Left hindlimb (tissue), 1 donor: ENCODE results near the gene IGF2BP1.
"Not testable (repeated sequence)": the region's sequence is repeated elsewhere in the genome, so short reads cannot be mapped to it uniquely, and the experiment has no call there.

ENCODE experiments used
- DNase-seq: peaks from one replicate; pipeline ENCODE4 v3.0.0-alpha.2; 2018

IGF2BP1 gene

DNA sequence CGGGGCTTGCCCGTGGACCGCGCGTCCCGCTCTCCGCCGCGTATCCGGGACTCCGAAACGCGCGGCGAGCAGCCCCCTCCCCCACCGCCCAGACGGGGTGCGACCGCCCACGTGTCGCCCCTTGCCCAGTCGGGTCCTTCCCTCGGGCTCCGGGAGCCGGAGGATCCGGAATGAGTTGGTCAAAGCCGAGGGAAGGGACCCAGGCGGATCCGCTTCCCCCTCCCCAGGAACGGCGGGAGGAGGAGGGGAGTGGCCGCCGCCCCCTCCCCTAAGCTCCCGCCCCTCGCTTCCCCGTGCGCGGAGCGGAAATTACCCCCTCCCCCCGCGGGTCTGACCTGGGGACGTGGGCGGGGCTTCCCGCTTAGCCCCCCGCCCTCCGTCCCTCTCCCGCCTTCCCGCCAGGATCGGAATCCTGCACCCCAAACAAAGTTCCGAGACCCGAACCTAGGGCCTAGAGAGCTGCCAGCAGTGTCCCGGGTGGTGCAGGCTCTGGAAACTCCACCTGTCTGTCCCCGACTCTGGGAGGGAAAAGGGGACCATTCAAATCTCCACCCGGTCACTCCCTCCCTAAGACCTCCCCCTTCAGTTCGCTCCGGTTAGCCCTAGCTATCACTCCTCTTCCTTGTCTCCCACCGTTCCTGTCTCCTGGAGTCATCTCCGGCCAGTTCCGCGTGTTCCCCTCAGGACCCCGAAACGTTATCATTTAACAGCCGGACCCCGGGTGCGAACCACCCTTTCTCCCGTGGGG, 1.0 kb upstream of the IGF2BP1 start:
- DNase-seq, result peak; percentile 68

DNA sequence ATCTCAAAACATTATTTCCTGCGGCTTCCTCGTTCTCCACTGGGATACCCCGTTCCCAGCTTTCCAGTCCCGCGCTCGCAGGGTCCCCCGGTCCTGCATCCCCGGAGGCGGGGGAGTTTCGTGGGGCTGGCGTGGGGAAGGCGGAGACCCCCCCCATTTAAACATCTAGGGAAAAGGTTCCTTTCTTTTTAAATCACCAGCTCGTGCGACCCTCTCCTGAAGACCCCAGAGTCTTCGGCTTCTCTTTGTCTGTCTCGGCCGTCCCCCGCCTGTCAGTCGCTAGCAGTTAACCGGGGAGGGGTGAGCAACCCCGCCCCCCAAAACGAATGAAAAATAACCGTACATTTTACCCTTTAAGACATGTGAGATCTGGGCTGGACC, 473 bp upstream of the IGF2BP1 start:
- peak; percentile 56 for DNase-seq

DNA sequence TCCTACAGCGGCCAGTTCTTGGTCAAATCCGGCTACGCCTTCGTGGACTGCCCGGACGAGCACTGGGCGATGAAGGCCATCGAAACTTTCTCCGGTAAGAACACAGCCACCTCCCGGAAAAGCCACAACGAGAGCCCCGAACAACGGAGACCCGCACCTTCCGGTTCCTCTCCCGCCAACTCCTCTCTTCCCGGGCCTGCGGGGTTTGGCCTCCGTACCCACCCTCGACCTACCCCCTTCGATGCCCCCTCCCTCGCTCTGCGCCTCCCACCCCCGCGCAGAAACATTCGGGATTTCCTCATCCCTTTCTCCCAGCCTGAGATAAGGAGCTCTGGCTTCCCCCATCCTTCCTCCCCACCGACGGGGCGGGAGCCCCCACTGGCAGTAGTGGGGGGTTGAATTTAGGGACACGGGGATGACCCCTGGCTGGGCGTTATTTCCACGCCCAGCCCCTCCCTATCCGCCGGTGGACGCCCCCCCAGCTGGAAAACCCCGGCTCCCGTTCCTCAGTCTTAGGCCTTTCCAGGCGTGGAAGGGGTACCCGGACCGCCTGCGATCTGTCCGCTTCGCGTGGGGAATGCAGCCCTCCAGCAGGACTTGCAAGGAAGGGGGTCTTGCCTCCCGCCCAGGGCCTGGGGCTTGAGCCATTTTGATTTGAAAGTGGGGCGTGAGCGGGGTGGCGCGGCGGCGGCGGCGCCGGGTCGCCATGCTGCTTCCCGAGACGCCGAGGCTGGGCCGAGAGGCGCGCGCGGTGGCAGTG, 822 bp downstream of the IGF2BP1 start:
- peak; percentile 64 for DNase-seq

DNA sequence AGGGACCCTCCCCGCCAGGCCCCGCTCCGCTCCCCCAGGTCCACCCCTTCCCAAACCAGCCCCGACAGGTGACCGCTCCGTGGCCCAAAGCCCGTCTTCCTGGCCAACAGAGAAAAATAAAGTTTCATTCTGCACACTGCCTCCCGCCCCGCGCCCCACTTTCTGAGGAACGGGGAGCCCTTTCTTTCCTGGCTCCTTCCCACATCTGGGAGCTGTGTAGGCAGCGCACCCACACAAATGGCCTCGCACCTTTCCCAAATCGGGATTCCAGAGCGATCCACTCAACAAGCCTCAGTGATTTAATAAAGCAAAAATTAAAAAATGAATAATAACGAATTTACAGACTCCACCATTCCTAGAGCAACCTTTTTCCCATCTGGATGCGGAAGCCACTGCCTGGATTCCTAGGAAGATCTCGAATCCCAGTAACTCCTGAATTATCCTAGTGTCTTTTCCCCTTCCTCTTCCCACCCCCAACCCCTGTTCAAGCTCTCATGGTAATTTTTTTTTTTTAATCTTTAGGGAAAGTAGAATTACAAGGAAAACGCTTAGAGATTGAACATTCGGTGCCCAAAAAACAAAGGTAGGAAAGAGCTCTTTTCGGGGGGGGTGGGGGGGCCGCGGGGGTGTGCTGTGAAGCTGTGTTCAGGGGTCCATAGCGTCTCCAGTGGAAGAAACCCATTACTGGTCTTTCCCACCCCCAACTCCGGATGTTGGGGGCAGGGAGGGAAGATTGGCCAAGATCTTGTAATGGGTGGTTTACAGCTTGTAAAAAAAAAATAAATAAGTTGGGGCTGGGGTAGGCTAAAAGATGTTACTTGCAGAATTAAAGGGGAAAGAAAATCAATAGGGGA, 1.6 kb downstream of the IGF2BP1 start:
- DNase-seq, result peak; percentile 36

DNA sequence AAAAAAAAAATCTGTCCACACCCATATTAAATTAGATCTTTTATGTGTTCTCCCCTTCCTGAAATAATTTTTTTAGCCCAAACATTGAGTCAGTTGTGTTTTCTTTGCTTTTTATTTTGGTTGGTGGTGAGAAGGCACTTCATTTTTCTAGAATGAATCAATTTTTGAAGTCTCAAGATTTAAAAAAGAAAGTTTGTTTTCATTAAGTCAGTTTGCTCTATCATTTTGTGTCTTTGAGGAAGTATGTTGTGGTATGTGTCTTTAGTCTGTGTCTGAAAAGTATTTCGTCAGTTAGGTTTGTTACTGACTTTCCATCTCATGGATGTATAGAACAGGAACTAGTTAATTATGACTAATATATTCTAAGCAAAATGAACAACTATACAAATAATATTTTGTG, 3.8 kb downstream of the IGF2BP1 start:
- DNase-seq, result no peak

DNA sequence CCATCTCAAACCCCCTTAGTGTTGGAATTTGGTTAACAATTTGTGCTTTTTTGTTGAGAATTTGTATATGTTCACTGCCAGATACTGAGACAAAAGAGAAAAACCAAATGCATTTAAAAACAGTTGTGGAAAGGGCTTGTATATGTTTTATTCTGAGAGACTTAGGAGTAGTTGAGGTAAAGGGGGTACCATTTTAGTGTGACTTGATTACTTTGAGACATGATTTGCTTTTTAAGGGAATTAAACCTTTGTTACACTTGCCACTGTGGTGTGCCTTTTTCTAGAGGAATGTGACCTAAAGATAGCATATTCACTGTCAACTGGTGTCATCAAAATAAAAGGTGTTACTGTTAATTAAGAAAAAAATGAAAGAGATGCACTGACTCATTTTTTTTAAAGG, 4.5 kb downstream of the IGF2BP1 start:
- no peak for DNase-seq

DNA sequence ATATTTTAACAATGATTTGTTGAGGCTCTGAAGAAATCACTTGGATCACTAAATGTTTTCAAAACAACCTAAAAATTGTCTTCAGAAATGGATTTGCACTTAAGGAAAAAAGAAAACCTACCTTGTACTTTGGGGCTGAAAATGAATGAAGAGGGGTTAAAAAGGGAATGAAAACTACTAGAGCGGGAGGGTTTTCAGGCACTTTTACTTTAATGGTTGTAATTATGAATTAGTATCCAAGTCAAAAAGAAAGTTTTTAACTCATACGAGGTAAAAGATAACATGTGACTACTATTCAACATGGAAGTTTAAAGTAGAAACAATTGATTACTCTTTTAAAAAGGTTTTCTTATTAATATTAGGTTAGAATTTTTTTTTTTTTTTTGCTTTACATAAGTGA, 5.1 kb downstream of the IGF2BP1 start:
- no peak for DNase-seq

DNA sequence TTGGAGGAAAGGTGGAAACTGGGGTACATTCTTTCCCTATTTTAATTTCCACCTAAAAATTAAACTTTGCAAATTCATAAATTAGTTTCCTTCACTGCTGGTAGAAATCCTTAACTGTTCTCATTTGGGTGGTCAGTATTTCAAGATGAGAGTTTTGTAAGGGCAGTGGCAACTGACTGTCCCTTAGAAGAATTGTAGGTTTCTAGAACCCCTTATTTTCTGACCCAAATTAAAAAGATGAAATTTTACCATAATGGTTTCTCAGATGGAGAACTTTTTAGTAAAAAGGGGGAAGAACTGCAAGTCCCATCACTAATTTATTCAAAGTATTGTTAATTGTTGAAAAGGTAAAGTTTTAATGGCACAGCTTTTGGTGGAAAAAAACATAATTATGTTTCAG, 5.6 kb downstream of the IGF2BP1 start:
- DNase-seq, result no peak

DNA sequence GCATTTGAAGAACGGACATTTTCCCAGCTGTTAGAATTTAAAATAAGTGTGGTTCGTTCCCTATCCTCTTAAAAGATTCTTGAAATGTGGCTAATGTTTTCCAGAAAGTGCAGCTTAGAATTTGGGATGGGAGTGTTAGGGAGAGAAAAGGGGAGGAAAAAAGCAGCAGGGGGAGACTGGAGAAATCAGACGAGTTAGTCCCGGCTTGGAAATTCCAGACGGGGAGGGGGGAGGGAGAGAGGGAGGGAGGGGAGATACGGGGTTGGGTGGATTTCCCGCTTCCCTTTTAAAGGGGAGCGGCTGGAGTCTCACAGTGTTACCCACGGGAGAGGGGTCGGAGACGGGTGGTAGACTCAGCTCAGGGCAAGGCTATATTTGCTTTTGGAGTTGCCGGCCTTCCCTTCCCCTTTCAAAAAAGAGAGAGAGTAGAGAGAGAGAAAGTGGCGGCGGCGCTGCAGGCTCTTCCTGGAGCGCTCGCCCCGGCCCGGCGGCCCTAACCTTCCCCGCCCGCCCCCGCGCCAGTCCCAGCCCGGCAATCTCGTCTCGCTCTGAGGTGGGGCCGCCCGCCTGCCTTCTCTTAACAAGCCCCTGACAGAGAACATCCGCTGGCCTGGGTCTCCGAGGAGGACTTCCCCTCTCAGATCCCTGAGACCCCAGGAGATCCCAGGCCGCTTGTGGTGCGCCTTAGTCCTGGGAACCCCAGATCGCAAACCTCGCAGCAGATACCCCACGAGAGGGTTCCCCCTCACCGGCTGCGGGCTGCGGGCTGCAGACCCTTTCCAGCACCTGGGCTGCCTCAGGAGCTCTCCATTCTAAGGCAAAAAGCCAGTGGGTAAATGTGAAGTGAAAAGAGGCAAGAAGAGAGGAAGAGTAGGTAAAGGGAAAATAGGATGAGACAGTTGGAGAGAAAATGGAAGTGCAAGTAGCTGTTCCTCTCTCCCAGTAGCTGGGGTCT, 6.6 kb downstream of the IGF2BP1 start:
- DNase-seq, result peak; percentile 65

DNA sequence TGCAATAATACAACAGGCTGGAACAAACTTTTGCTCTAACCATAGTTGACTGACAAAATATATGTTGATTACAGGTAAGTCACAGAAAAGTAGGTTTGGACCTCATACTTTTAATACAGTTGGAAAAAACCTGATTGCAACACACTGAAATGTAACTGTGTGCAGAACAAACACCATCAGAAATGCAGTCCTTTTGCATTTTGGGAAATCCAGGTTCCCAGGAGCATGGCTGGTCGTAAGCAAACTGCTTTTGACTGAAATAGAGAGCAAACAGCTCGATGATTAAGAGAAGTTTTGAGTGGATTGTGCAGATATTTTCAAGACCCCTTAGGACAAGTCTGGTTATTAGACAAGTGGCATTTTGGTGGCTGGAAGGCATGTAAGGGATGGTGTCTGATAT, 8.0 kb downstream of the IGF2BP1 start:
- DNase-seq, result no peak

DNA sequence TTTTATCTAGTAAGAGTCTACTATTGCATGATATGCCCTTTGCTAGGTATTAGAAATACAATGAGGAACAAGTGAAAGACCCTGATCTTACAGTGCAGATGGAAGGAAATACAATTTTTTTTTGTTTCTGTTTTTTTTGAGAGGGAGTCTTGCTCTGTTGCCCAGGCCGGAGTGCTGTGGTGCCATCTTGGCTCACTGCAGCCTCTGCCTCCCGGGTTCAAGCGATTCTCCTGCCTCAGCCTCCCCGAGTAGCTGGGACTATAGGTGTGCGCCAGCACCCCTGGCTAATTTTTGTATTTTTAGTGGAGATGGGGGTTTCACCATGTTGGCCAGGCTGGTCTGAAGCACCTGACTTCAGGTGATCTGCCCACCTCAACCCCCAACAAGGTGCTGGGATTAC, 11.7 kb downstream of the IGF2BP1 start:
- not testable (repeated sequence) for DNase-seq

DNA sequence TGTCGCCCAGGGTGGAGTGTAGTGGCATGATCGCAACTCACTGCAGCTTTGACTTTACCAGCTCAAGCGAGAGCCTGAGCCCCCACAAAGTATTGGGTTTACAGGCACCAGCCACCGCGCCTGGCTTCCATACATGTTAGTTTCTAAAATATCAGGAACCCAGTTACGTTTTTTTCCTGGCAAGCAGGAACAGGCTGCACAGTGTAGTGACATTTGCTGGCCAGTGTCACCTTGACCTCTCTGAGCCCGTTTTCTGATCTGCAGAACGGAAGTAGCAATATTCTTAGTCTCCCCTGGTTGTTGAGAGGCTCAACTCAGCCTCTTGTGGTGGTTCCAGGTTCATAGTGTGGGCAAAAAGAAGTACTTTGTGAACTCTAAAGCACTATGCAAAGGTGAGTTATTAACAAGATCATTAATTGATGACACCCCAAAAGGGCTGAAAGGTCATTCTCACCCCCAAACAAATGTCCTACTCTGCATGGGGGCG, 15.6 kb downstream of the IGF2BP1 start:
- no peak for DNase-seq

DNA sequence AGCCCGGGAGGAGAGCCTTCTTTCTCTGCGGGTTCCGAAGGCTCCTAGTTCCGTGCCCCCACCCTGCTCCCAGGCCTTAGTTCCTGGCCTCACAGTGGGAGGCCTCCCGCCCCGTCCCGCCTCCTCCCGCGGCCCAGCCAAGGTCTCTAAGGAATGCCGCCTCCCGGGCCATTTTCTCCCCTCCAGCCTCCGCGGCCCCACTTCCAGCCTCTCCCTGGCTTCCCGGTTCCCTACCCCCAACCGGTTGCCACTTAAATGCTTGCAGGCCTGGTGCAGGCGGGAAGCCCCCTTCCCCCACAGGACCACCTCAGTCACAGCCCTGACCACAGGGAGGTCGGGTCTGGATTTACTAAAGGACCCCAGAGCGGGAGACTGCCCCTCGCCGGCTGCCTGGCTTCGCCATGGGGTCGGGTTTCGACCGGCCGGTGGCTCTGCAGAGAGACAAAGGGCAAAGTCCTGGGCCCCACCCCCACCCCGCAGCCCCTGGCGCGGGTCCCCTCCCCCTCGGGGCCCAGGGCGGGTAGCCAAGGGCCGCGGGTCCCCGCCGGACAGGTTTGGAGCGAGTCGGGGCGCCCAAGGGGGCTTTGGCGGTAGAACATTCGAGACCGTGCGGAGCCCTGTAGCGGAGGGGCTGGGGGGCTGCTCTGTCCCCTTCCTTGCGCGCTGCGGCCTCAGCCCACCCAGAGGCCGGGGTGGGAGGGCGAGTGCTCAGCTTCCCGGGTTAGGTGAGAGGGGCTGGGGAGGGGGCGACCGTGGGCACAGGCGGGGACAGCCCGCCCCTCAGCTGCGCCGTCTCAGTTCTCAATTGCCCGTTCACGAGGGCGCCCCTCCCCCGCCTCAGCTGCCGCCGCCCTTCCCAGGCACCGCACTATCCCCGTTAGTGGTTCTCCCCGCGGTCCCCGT, 16.4 kb downstream of the IGF2BP1 start:
- peak; percentile 82 for DNase-seq

DNA sequence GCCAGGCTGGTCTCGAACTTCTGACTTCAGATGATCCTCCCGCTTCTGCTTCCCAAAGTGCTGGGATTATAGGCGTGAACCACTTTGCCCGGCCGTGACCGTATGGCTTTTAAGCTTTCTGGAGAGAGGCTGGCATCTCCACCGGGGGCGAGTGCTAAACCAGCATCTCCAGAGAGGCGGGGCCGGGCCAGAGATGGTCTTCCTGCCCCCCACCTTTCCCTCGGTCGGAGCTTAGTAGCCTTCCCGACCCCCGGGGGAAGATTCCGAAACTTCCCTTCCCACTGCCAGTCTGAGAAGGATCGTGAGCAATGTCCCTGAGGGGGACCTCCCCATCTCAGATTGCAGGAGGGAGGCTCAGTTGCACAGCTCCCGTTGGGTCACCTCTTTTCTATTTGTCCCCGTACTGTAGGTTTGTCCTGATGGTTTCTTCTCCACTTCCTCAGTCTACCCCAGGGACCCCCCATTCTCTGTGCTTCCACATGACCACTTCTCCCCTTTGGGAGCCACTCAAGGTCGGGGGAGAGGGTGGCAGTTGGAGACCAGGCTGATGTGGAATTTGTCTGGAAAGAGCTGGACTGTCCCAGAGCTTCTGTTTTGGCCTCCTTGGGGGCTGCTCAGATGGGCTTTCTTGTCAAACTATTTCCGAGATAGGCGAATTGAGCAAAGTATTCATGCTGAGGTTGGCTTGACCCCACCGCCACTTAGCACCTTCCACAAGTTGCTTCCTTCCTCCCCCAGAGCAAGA, 18.2 kb downstream of the IGF2BP1 start:
- no peak for DNase-seq

DNA sequence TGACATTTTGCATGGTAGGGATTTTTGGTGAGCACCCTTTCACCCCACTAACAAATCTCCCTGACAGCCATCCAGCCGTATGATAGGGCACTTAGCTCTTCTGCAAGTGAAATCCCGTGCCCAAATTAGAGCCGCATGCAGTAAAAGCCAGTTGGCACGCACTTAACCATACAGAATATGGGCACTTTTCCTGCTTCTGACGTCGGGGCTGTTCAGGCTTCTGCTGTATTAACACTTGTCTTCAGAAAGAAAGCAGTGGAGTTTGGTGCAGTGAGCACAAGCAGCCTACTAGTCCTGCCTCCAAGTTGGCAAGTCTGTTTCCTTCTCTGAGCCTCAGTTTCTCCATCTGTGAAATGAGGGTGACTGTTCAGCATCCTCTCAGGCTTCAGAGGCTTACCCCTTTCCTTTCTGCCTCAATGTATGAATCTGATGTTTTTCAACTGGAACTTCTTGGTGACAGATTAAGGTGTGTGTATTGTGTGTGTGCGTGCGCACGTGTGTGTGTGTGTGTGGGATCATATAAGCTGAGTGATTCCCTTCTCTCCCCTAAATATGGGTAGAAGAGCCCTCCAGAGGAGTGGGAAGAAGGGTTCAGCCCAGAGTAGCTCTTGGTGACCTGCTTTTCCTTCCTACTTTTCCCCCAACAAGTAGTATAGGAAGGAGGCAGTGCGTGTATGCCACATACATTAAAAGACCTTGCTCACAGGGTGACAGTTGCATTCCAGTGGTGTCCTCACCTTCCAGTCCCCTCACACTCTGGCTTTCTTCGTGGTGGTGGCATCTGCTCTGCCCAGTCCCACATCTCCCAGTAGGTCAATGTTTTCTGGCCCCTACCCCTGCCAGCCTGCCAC, 19.0 kb downstream of the IGF2BP1 start:
- DNase-seq, result no peak

DNA sequence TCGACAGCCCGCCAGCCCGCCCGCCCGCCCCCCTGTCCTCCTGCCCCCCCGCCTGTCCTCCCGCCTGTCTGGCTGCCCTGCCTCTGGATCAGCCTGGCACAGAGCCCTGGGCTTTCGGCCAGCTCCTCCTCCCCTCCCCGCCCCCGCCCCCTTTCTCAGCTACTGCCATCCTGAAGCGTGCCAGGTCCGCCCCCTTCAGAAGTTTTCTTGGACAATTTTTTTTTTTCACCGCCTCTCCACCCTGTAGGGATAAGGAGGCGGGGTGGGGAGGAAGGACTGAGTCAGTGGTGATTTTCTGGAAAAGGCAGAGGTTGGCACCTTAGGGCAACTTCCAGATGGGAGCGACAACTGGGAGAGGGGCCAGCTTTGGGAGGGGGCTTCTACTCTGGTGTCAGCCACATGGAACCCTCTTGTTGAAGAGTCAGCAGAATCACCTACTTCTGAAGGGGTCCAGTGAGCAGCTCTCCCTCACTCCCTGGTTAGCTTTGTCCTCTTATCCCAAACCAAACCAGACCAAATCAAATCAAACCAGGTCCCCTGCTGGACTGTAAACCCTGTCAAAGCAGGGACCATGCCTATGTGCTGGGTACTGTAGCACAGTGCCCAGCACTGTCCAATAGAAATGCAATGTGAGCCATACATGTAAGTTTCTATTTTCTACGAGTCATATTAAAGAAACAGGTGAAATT, 19.7 kb downstream of the IGF2BP1 start:
- DNase-seq, result peak; percentile 89

DNA sequence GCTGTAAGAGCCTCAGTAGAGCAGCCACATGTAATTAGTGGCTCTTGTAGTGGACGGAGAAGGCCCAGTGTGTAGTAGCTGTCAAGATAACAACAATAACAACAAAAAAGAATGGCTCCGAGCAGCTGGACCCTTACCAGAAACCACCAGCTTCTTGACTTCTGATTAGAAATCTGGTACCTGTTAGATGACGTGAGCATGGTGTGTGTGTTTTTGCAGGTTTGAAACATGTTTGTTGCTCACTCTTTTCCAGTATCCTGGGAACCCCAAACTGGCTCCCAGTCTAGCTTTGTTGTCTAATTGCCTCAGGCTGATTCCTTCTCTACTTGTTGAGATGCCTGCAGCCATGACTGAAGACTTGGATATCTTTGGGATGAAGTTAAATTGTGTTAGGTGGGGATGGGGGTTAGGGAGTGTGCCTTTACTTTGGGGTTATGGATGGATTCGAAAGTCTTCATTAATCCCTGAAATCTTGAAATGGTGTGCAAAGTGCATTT, 21.0 kb downstream of the IGF2BP1 start:
- no peak for DNase-seq

DNA sequence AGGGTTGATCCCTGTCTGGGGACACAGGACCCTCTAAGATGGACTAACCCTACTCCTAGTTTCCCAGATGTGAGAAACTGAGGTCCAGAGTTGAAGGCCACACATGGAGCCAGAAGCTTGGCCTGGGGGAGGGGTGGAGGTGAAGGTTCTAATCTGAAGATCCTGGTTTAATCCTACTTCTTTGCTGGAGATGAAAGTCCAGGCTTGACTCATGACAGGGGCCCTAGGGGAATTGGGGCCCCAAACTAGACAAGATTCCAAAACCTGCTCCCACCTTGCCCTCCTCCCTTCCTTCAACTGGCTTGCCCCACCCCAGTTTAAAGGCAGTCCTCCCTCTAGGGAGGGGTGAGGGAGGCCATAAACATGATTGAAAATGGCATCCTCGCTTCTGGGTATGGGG, 21.6 kb downstream of the IGF2BP1 start:
- no peak for DNase-seq

DNA sequence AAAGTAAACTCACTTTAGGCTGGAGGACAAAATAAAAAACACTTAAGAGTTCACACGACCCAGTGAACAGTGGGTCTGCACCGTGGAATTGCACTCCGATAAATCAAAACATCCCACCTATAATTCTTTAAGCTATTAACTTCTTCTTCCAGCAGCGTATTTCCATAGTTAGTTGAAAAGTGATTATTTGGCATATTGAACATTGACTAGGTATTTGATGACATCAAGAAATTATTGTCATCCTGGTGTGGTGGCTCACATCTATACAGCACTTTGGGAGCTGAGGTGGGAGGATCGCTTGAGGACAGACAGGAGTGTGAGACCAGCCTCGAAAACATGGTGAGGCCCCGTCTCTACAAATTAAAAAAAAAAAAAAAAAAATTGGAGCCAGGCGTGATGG, 23.4 kb downstream of the IGF2BP1 start:
- no peak for DNase-seq
